HEK293 (cell line): Measurements from ENCODE around the gene GLOD4.

Source experiments
- AEBP2 ChIP-seq: fragments of 450-650 bp; formaldehyde crosslinking; IDR thresholded peaks from 2 replicates; pipeline ENCODE4 v1.5.1; 2016; ENCODE audit warnings: missing biosample characterization, missing genetic modification characterization, borderline replicate concordance
- CTCF ChIP-seq: fragments of 450-650 bp; formaldehyde crosslinking; IDR thresholded peaks from 2 replicates; pipeline ENCODE4 v1.5.1; 2016; ENCODE audit warnings: missing biosample characterization, missing genetic modification characterization
- GLIS2 ChIP-seq: fragments of 450-650 bp; formaldehyde crosslinking; IDR thresholded peaks from 2 replicates; pipeline ENCODE4 v1.5.1; 2016; ENCODE audit warnings: missing biosample characterization, missing genetic modification characterization
- PBX3 ChIP-seq: sonication (generic); formaldehyde crosslinking; IDR thresholded peaks from 2 replicates; pipeline ENCODE4 v1.8.1; 2022; ENCODE audit warnings: mild to moderate bottlenecking, moderate library complexity, missing genetic modification reagents
- YY1 ChIP-seq: fragments of 450-650 bp; formaldehyde crosslinking; IDR thresholded peaks from 2 replicates; pipeline ENCODE4 v1.5.1; 2018; ENCODE audit warnings: missing biosample characterization, missing genetic modification characterization
- ZNF785 ChIP-seq: fragments of 450-650 bp; formaldehyde crosslinking; IDR thresholded peaks from 2 replicates; pipeline ENCODE4 v1.5.1; 2016; ENCODE audit warnings: missing biosample characterization, missing genetic modification characterization

GRCh38 chr17:828761-829160, 46.7 kb upstream of the GLOD4 start:
- TF ChIP-seq CTCF (tag by site-specific recombination) (no peak), ZNF785 (no peak), PBX3 (CRISPR knock-in tag) (no peak), GLIS2 (tag by site-specific recombination) (no peak), YY1 (tag by site-specific recombination) (no peak), AEBP2 (tag by site-specific recombination) (no peak)
